Brain microvascular endothelial cell (primary cell): ENCODE measurements around the gene PRTFDC1.
"Not testable (repeated sequence)": the region's sequence is repeated elsewhere in the genome, so short reads cannot be mapped to it uniquely, and the experiment has no call there.

ENCODE experiments used
- DNase-seq: peaks from one replicate; pipeline ENCODE4 v3.0.0-alpha.2; 2020
- H3K27ac ChIP-seq: fragments of 250-450 bp; sonication (Bioruptor Pico); 2 replicates; pipeline ENCODE4 v1.5.1; 2020; ENCODE audit warnings: mild to moderate bottlenecking, moderate library complexity
- H3K27me3 ChIP-seq: fragments of 250-450 bp; sonication (Bioruptor Pico); replicated peaks from 2 replicates; pipeline ENCODE4 v1.5.1; 2020; ENCODE audit warnings: mild to moderate bottlenecking
- H3K36me3 ChIP-seq: fragments of 250-450 bp; sonication (Bioruptor Pico); replicated peaks from 2 replicates; pipeline ENCODE4 v1.5.1; 2020; ENCODE audit warnings: mild to moderate bottlenecking
- H3K4me3 ChIP-seq: 2 replicates; pipeline ENCODE4 v1.5.1; 2011; ENCODE audit warnings: low read depth, mild to moderate bottlenecking, control low read depth, low read length, moderate library complexity
- in situ Hi-C: cut with HindIII; loops from 2 replicates; pipeline ENCODE4 v1.10.0; 2017; ENCODE audit warnings: low sequenced_read_pairs, low pct_ligation_motif_present
- TF ChIP-seq, protein P1 (sequence below): IDR thresholded peaks from 2 replicates; pipeline ENCODE4 v1.5.1; 2011; ENCODE audit warnings: low read depth, mild to moderate bottlenecking, moderate library complexity, low read length, control low read depth, inconsistent platforms; ENCODE audit errors: missing control alignments

Gene PRTFDC1

DNA sequence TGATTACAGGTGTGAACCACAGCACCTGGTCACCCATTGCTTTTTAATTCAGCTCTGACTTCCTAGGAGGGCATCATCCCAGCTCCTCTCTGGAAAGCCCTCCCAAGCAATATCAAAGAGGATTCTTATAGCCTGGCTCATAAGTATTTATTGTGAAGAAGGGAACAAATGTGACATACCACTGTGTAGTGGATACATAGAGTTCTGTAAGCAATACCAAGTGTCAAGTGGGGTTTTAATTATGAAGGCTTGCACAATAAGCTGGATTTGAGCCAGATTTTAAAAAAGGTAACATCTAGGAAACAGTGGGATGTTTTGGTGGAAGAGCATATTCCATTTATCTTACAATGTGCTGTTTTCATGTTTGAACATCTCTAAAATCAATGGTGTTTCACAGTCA, 19.0 kb upstream of the PRTFDC1 start:
- H3K27me3 ChIP-seq = no peaks in the 10 kb centered on the region
- in situ Hi-C loops = no loop called here
- TF ChIP-seq, protein P1, sequence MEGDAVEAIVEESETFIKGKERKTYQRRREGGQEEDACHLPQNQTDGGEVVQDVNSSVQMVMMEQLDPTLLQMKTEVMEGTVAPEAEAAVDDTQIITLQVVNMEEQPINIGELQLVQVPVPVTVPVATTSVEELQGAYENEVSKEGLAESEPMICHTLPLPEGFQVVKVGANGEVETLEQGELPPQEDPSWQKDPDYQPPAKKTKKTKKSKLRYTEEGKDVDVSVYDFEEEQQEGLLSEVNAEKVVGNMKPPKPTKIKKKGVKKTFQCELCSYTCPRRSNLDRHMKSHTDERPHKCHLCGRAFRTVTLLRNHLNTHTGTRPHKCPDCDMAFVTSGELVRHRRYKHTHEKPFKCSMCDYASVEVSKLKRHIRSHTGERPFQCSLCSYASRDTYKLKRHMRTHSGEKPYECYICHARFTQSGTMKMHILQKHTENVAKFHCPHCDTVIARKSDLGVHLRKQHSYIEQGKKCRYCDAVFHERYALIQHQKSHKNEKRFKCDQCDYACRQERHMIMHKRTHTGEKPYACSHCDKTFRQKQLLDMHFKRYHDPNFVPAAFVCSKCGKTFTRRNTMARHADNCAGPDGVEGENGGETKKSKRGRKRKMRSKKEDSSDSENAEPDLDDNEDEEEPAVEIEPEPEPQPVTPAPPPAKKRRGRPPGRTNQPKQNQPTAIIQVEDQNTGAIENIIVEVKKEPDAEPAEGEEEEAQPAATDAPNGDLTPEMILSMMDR = no peak
- H3K27ac ChIP-seq = no peak overlapping the region
- no peak overlapping the region for H3K4me3 ChIP-seq
- no peak for DNase-seq
- H3K36me3 ChIP-seq = no peaks in the 10 kb centered on the region

- Histone ChIP-seq H3K4me3 (no peak overlapping the region), H3K27me3 (no peaks in the 10 kb centered on the region), H3K36me3 (no peaks in the 10 kb centered on the region), H3K27ac (no peak overlapping the region)
- in situ Hi-C loops = no loop called here
- DNase-seq = no peak
- TF ChIP-seq, protein P1 = no peak
Measured at GRCh38 chr10:24969841-24970281, 17.5 kb upstream of the PRTFDC1 start.

GRCh38 chr10:24968951-24969350, 16.5 kb upstream of the PRTFDC1 start:
- H3K27ac ChIP-seq, H3K27me3 ChIP-seq, DNase-seq, in situ Hi-C loops, H3K36me3 ChIP-seq, H3K4me3 ChIP-seq: not testable (repeated sequence)

DNA sequence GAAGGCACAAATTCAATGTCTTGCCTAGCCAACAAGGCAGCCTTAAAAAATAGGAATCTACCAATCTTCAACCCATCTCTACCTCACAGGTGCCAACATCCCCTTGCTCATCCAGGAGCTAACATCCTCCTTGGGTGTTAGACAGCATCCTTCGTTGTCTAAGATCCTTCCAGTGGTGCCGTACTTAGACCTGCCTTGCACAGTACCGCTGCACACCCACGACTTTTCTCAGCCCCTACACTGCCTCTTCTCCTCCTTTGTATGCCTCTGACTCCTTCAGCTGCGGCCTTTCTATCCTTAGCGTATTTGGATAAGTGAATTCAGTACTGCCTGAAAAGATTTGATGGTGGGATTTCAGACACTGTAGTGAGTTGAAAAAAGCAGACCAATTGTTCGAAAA, 15.9 kb upstream of the PRTFDC1 start:
- TF ChIP-seq, protein P1 = no peak
- DNase-seq = no peak
- Histone ChIP-seq H3K4me3 (no peak overlapping the region), H3K27me3 (no peaks in the 10 kb centered on the region), H3K27ac (no peak overlapping the region), H3K36me3 (no peaks in the 10 kb centered on the region)
- in situ Hi-C loops = no loop called here

DNA sequence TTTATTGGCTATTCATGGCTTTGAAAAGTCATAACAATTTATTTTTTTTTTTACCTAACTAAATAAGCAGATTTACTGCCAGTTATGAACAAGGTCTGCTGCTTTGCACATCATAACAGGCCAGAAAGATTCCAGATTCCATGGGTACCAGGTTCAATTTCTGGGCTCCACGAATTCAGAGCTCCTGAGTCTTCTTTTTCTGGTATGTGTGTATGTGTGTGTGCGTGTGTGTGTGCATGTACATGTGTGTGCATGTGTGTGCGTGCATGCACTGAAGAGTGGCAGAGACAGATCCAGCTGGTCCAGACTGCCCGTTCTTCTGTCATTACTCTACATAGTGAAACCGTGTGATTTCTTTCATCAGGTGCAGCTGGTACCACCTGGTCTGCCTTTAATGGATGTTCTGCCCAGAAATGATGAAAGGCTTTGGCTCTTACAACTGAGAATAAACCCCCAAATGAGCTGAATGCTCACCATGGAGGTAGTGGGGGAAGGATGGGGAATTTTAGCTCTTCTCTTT, 14.6 kb upstream of the PRTFDC1 start:
- TF ChIP-seq, protein P1 = no peak
- Histone ChIP-seq H3K36me3 (no peaks in the 10 kb centered on the region), H3K4me3 (no peak overlapping the region), H3K27ac (no peak overlapping the region), H3K27me3 (no peaks in the 10 kb centered on the region)
- in situ Hi-C loops = no loop called here
- DNase-seq = no peak

GRCh38 chr10:24965051-24965450, 12.6 kb upstream of the PRTFDC1 start:
- no peaks in the 10 kb centered on the region for H3K27me3 ChIP-seq
- no peak overlapping the region for H3K27ac ChIP-seq
- TF ChIP-seq, protein P1 = no peak
- no peak overlapping the region for H3K4me3 ChIP-seq
- in situ Hi-C loops = no loop called here
- DNase-seq = no peak
- no peaks in the 10 kb centered on the region for H3K36me3 ChIP-seq
